OCI-M2 (cell line): ENCODE results near the gene CNTD1.

Experiments
- DNase-seq: peaks from one replicate; lab custom pipeline; 2025; ENCODE audit not compliant: unreplicated experiment; lab: John Stamatoyannopoulos, UW

Gene CNTD1

DNA sequence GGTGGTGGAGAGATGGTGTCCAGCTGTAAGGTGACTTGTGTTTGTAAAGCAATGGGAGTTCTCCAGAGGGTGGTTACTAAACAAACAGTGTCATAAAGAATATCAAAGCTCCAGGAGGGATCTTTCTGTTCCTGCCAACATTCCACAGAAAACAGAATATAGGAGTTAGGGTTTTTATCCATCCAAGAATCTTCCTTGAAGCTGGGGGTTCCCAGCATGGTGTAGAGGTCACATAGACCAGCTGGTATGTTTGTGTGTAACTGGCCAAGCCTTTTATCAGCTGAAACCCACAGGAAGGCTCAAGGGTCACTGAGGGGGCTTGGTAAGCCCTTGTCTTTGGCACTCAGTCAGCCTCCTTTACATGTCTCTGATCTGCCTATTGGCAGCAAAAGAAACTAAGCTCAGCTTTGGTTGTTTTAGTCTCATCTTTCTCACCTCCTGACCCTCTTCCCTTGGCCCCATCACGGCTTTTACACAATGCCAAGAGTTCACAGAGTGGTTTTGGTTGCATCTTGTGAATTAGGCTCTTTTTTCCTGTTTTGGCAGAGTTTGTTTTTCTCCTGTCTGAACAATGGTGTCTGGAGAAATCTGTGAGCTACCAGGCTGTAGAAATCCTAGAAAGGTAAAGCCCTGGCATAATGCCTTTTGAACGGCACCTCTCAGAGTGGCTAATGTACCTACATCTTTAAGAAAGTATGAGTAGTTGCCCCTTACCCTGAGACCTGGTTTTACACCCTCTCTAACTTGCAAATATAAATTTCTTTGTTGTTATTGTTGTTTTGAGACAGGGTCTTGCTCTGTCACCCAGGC is 4.6 kb downstream of the CNTD1 start:
- no peak for DNase-seq

- no peak for DNase-seq
Measured at GRCh38 chr17:42804918-42805367, 6.3 kb downstream of the CNTD1 start.

GRCh38 chr17:42806249-42806648 is 7.6 kb downstream of the CNTD1 start:
- DNase-seq: no peak

DNA sequence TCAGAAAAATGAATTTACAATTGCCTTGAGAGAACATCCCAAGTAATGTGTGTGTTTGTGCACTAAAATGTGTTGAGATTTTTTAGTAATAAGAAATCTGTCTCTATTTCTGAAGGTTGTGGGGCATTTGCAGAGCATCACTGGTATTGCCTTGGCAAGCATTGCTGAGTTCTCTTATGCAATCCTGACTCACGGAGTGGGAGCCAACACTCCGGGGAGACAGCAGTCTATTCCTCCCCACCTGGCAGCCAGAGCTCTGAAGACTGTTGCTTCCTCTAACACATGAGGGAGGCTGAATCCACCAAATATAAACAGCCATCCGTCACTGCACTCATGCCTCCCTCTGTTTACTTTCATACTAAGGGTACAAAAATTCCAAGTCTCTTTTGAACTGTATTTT is 10.6 kb downstream of the CNTD1 start:
- DNase-seq: no peak

DNA sequence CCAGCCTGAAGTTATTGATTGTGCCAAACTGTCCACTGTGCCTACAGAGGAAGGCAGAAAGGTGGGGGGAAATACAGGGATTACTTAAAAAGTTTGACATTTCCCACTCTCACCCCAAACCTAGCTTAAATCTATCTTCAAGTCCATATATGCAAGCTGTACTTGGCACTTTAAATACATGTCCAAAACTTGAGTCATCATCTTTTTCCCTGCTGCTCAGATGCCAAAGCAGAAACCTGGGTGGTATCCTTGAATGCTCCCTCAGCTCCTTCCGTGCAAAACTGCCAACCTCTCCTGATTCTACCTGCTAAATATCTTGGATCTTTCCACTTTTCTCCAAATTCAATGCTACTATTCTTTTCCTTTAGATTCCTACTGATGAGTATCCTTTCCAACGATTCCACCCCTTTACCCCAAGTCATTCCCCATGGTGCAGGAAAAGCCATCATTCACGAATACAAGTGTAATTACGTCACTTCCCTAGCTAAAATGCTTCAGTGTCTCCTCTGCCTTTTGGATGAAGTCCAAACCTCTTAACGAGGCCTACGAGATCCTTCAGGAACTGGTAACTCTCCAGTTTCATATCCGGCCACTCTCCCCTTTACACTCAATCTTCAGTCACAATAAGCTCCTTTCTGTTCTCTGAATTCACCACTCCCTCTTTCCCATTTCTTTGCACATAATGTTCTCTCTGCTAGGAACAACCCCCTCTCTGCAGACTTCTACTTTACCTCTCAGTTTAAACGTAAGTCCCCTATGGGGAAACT is 16.2 kb downstream of the CNTD1 start:
- DNase-seq: no peak

DNA sequence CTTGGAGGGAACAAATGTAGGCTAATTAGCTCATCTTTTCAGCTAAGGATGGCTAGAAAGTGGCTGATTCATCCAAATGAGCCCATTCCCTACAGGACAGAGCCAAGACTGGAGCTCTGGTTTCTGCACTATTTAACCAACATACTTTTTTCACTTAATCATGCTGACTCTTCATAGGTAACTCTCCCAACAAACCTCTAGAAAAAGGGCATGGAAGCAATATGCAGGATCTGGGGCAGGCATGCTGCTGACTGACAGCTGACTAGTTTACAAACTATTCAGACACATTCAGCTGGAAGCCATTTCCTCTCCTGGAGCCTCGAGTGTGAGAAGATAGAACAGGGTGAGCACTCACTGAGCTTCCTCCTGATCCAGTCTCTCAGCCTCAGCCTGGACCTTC is 19.2 kb downstream of the CNTD1 start:
- no peak for DNase-seq

DNA sequence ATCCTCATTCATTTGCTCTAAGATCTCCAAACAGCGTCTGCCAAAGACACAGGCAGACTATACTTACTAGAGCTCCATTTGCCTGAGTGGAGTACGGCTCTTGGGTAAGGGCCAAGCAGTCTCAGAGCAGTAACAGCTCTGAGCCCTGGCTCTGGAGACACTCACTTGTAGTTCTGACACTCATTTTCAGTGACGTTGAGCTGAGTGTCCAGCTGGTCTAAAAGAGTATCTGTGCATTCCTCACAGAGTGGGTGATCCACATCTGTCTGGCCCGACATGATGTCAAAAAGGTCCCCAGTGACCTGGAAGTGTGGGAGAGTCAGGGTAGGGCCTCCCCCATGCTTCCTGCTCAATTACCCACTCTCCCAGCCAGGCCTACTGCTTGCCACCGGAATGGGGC is 19.7 kb downstream of the CNTD1 start:
- DNase-seq: no peak

- no peak for DNase-seq
Measured at GRCh38 chr17:42819939-42820535, 21.4 kb downstream of the CNTD1 start.

DNA sequence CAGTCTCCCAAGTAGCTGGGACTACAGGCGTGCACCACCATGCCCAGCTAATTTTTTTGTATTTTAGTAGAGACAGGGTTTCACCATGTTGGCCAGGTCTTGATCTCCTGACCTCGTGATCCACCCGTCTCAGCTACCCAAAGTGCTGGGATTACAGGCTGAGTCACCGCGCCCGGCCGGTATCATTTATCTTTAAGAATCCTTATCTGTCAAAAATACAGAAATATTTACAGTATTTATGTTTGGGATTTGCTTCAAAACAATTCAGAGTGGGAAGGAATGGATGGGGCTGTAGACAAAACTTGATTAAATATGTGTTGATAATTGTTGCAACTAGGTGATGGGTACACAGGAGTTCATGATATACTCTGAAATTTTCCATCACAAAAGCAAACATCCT is 22.5 kb downstream of the CNTD1 start:
- no peak for DNase-seq

GRCh38 chr17:42827472-42827871 is 28.8 kb downstream of the CNTD1 start:
- no peak for DNase-seq

DNA sequence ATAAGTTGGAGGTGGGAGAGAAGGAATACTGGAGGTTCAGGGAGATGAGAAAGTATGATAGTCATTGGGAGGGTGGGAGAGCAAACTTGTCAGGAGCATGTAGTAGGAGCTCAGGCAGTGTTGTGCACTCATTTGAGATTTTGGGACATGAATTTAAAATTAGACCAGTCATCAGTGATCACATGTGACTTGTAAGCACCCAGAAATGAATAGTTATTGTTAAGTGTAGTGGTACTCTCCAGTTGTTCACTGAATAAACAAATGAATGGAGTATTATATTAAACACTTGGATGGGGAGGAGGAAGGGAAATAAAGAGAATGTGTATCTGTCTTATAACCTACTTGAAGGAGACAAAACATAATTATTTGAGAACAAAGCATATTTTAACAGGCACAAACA is 32.3 kb downstream of the CNTD1 start:
- DNase-seq: no peak

DNA sequence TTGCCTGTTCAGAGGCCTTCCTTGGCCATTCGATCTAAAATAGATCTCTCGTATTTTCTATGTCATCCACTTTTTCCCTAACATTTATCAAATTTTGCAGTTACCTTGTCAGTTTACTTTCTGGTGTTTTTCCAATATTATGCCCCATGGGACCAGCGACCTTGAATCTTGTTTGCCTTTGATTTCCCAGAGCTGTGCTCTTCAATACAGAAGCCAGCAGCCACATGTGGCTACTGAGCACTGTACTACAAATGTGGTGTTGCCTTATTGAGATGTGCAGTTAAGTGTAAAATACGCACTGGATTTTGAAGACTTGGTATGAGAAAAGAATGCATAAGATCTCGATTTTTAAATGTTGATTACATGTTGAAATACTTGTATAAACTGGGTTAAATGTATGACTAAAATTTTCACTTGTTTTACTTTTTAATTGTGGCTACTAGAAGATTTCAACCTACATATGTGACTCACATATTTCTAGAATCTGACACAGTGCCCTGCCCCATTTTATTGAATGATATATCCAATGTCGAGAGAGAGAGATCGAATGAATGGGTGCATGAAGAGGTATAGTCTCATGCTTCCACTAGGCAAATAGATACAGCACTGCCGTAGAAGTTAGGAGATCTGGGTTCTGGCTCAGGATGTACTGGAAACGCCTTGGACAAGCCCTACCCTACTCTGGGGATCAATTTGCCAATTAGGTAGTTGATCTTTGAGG is 33.7 kb downstream of the CNTD1 start:
- DNase-seq: no peak

GRCh38 chr17:42832934-42833766 is 34.5 kb downstream of the CNTD1 start, which contains the start of gene PSME3:
TSS of gene PSME3 (plus strand) at chr17:42833397. CDS start at chr17:42833632, 235 bp downstream.
- peak; percentile 60 for DNase-seq

GRCh38 chr17:42833767-42834422 is 35.2 kb downstream of the CNTD1 start:
- no peak for DNase-seq

- no peak for DNase-seq
Measured at GRCh38 chr17:42835732-42836131, 37.1 kb downstream of the CNTD1 start.

GRCh38 chr17:42841975-42842685 is 43.5 kb downstream of the CNTD1 start:
- no peak for DNase-seq

DNA sequence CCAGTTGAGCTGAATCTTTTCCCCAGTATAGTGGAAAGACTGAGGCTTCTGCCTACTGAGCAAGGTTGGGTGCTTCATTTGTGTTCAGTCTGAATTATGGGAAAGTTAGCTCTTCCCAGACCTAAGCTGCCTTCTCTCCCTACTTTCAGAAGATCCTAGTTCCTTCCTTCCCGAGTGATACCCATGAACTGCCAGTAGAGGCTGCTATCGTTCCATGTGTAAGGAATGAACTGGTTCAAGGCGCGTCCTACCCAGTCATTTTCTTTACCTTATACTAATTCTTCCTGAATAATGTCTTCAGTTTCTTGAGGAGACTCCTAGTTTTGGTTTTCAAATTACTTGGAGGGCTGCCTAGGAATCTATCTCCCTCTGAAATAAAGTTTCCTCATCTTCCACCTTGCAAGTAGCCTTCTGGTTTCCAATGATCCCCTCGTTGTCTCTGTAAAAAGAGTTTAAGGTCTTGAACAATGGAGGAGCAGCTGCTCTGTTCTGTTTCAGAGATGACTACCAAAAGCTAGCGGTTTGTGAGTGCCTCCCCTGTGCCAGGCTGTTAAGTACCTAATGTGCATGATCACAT is 44.8 kb downstream of the CNTD1 start:
- no peak for DNase-seq

DNA sequence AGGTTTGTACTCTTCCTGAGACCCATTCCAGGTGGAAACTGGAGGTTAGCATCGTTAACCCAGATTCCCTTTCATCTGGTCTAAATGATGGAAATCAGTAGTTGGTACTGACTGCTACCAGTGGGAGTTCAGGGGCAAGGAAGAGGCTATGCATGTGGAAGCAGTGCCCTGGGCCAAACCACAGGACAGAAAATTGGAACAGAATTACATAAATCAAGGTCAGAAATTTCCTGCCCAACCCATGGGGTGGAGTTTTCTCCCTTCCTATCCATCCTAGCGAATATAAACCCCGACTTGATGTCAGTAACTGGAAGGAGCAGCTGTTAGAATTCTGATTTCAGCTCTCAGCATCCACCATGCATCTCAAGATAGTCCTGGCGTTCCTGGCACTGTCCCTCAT is 45.6 kb downstream of the CNTD1 start, which contains the start of gene AOC2:
Gene AOC2 (plus strand): TSS at position 310 of the 400 bp plus-strand sequence. CDS start 47 bp downstream, at position 357.
- DNase-seq: no peak
